Gastroesophageal sphincter (tissue), 3 donors: ENCODE results near the gene LMNTD1.

ENCODE experiments used
- POLR2A ChIP-seq, 2 donors: fragments of 450-650 bp; IDR thresholded peaks; one replicate each; pipeline ENCODE4 v1.6.1; 2017; ENCODE audit warnings: antibody characterized with exemption in 2 of 2, mild to moderate bottlenecking in 2 of 2, moderate library complexity in 1 of 2
- TF ChIP-seq, protein P1 (sequence below), 4 experiments: fragments of 200-600 bp in 2 of 4; fragments of 450-650 bp in 2 of 4; sonication (generic) in 1 of 4; IDR thresholded peaks; one replicate each; pipeline ENCODE4 v1.5.1; 2017 to 2019; ENCODE audit warnings: antibody characterized with exemption in 4 of 4, mild to moderate bottlenecking in 2 of 4, moderate library complexity in 2 of 4

DNA sequence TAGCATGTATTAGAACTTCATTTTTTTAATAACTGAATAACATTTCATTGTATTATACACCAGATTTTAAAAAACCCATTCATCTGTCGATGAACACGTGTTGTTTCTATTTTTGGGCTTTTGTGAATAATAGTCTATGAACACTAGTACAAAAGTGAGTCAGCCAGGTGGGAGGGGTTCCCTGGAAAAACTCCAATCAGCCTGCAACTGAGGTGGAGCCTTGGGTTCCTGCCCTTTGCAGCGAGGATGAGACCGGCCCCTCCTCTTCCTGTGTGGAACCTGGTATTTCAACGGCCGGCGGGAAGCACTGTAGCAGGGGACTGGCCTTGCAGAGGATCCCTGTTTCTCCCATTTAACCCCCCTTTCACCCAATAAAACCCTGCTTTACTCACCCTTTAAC, 56.1 kb downstream of the LMNTD1 start:
- TF ChIP-seq, protein P1, sequence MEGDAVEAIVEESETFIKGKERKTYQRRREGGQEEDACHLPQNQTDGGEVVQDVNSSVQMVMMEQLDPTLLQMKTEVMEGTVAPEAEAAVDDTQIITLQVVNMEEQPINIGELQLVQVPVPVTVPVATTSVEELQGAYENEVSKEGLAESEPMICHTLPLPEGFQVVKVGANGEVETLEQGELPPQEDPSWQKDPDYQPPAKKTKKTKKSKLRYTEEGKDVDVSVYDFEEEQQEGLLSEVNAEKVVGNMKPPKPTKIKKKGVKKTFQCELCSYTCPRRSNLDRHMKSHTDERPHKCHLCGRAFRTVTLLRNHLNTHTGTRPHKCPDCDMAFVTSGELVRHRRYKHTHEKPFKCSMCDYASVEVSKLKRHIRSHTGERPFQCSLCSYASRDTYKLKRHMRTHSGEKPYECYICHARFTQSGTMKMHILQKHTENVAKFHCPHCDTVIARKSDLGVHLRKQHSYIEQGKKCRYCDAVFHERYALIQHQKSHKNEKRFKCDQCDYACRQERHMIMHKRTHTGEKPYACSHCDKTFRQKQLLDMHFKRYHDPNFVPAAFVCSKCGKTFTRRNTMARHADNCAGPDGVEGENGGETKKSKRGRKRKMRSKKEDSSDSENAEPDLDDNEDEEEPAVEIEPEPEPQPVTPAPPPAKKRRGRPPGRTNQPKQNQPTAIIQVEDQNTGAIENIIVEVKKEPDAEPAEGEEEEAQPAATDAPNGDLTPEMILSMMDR (IDR thresholded peaks at IDR 0.05) = no peak
- no peak for TF ChIP-seq POLR2A (IDR thresholded peaks at IDR 0.05)
